K562 (cell line): Measurements from ENCODE around the gene YTHDC1. TPM values are rescaled to one million over a fixed set of nuclear protein-coding genes. Genes with fewer than 3 reads are reported as not detected.

ENCODE experiments used
- ADNP ChIP-seq: fragments of 200-800 bp; sonication (Bioruptor generic); IDR thresholded peaks from 2 replicates; pipeline ENCODE4 v1.6.1; 2016; ENCODE audit warnings: missing genetic modification characterization, missing compliant biosample characterization
- CBX5 ChIP-seq: IDR thresholded peaks from 2 replicates; pipeline ENCODE4 v1.6.1; 2014; ENCODE audit warnings: low read depth, borderline replicate concordance
- ERF ChIP-seq: fragments of 450-650 bp; formaldehyde crosslinking; IDR thresholded peaks from 2 replicates; pipeline ENCODE4 v1.4.0; 2020; ENCODE audit warnings: mild to moderate bottlenecking, mixed read lengths
- ESRRB ChIP-seq: fragments of 250-450 bp; sonication (Bioruptor Pico); IDR thresholded peaks from 2 replicates; pipeline ENCODE4 v1.5.0; 2020; ENCODE audit warnings: mild to moderate bottlenecking, moderate library complexity, borderline replicate concordance
- FOXA3 ChIP-seq, 2 experiments: fragments of 450-650 bp in 1 of 2; sonication (generic) in 1 of 2; formaldehyde crosslinking; IDR thresholded peaks in 1 of 2; conservative IDR thresholded peaks in 1 of 2; 2 replicates each; pipeline versions ENCODE4 v1.4.0 to v1.8.0; 2020 to 2022; ENCODE audit warnings: mild to moderate bottlenecking in 2 of 2, missing genetic modification reagents in 1 of 2
- GABPA ChIP-seq: fragments of 200-800 bp; sonication (Bioruptor generic); conservative IDR thresholded peaks from 2 replicates; pipeline ENCODE4 v1.6.1; 2016; ENCODE audit warnings: low read depth, missing genetic modification characterization, missing compliant biosample characterization
- HNRNPK ChIP-seq: fragments of 200-400 bp; formaldehyde crosslinking; IDR thresholded peaks from one replicate; pipeline ENCODE4 v1.6.1; 2018; ENCODE audit warnings: mild to moderate bottlenecking, low read depth, low read length; ENCODE audit not compliant: poor library complexity, severe bottlenecking
- JUND ChIP-seq, 2 experiments: IDR thresholded peaks; 2 replicates in 1 of 2; 3 replicates in 1 of 2; pipeline ENCODE4 v1.6.1; 2011; ENCODE audit warnings: borderline replicate concordance in 2 of 2, low read depth in 2 of 2, low read length in 2 of 2, improper control_type of control experiment in 1 of 2, missing biosample characterization in 1 of 2, missing genetic modification characterization in 1 of 2, missing genetic modification reagents in 1 of 2
- MTA3 ChIP-seq: fragments of 450-650 bp; formaldehyde crosslinking; IDR thresholded peaks from 2 replicates; pipeline ENCODE4 v1.6.1; 2017; ENCODE audit warnings: mild to moderate bottlenecking, borderline replicate concordance
- OTX1 ChIP-seq: fragments of 450-650 bp; formaldehyde crosslinking; IDR thresholded peaks from 2 replicates; pipeline ENCODE4 v1.4.0; 2022; ENCODE audit warnings: mild to moderate bottlenecking
- SMARCA4 ChIP-seq: fragments of 450-650 bp; IDR thresholded peaks from 2 replicates; pipeline ENCODE4 v1.6.1; 2016
- TSC22D4 ChIP-seq: fragments of 450-650 bp; IDR thresholded peaks from 2 replicates; pipeline ENCODE4 v1.6.1; 2016; ENCODE audit warnings: missing genetic modification characterization, missing biosample characterization, control low read depth
- XRCC3 ChIP-seq: fragments of 450-650 bp; IDR thresholded peaks from 2 replicates; pipeline ENCODE4 v1.6.1; 2017; ENCODE audit warnings: mild to moderate bottlenecking, moderate library complexity
- ZNF277 ChIP-seq: fragments of 250-450 bp; sonication (Bioruptor Pico); IDR thresholded peaks from 2 replicates; pipeline ENCODE4 v1.8.0; 2022; ENCODE audit warnings: inconsistent platforms, mild to moderate bottlenecking, moderate library complexity, borderline replicate concordance
- ZNF398 ChIP-seq: fragments of 250-450 bp; sonication (Bioruptor Pico); IDR thresholded peaks from 2 replicates; pipeline ENCODE4 v1.8.0; 2021; ENCODE audit warnings: moderate library complexity, mild to moderate bottlenecking, inconsistent platforms
- polyA plus RNA-seq, 8 experiments: library from polyadenylated mRNA; depleted of rRNA in 4 of 8; stranded (reverse) in 5 of 8; unstranded in 3 of 8; fragments of >200 nt; fragmentation: Nextera tagmentation in 2 of 8; fragmentation: Illumina TruSeq in 1 of 8; extraction: Ambion mirVana in 2 of 8; extraction: Trizol in 1 of 8; gene quantifications; 2 replicates each; pipeline versions ENCODE4 v1.2.1 to v1.2.3, GENCODE V29; 2011 to 2014; ENCODE audit warnings: inconsistent platforms in 1 of 8, missing spikeins in 1 of 8
- total RNA-seq, 7 experiments: library from RNA; depleted of rRNA in 6 of 7; stranded (reverse); fragments of >200 nt in 6 of 7; fragmentation: Illumina TruSeq in 2 of 7; extraction: Trizol in 2 of 7; gene quantifications; 2 replicates each; pipeline versions ENCODE4 v1.2.1 to v1.2.3, GENCODE V29; 2011 to 2021; ENCODE audit warnings: low replicate concordance in 1 of 7

Gene YTHDC1
- total and polyA plus RNA-seq, 9 of the 15 experiments (the other 6 are each of a cell fraction or from before 2014, with no cell fraction given), result 9.8 to 65.4 (median 51.7) TPM

- TF ChIP-seq FOXA3 (CRISPR knock-in tag; conservative IDR thresholded peaks at IDR 0.05 in 1 of 2, IDR thresholded peaks at IDR 0.05 in 1 of 2), result 0 out of 4 replicates have a peak, but pooled peaks of 1 of the 2 experiments have one; percentile 17
- TF ChIP-seq SMARCA4, result 0 out of 2 replicates have a peak, but pooled peaks have one; percentile 45
- TF ChIP-seq TSC22D4, result no peak
- no peak for TF ChIP-seq ZNF277 (CRISPR knock-in tag)
- no peak for TF ChIP-seq ZNF398
- no peak for TF ChIP-seq ADNP
- no peak for TF ChIP-seq ESRRB (CRISPR knock-in tag)
- 0 out of 2 replicates have a peak, but pooled peaks have one; percentile 20 for TF ChIP-seq GABPA (tag)
- TF ChIP-seq XRCC3, result no peak
- no peak for TF ChIP-seq ERF
- no peak for TF ChIP-seq HNRNPK
- no peak for TF ChIP-seq CBX5
- TF ChIP-seq JUND (IDR thresholded peaks at IDR 0.05; ENCODE audit: borderline replicate concordance, low read depth, low read length), result peak; percentile 49; the same call in 1 of the 2 replicates
- peak; percentile 70; the same call in 2 of the 3 replicates for TF ChIP-seq JUND (tag; IDR thresholded peaks at IDR 0.05; ENCODE audit: borderline replicate concordance, low read depth, low read length)
- TF ChIP-seq OTX1 (CRISPR knock-in tag), result no peak
- 0 out of 2 replicates have a peak, but pooled peaks have one; percentile 8 for TF ChIP-seq MTA3
- TF ChIP-seq, all 486 proteins: peak for 35
Observed at GRCh38 chr4:68267433-68267944, 82.4 kb downstream of the YTHDC1 start (continued).
